ENCODE measurements around the gene MCTP2.

MCTP2 gene

GRCh38 chr15:94324835-94325767, 93.7 kb downstream of the MCTP2 start:
- no peak for TF ChIP-seq POLR2AphosphoS5 (IDR thresholded peaks at IDR 0.05; ENCODE audit: low read depth, low read length)
- TF ChIP-seq TAF1 (IDR thresholded peaks at IDR 0.05; ENCODE audit: borderline replicate concordance, insufficient read depth, low read length), result no peak
- TF ChIP-seq, protein P1, sequence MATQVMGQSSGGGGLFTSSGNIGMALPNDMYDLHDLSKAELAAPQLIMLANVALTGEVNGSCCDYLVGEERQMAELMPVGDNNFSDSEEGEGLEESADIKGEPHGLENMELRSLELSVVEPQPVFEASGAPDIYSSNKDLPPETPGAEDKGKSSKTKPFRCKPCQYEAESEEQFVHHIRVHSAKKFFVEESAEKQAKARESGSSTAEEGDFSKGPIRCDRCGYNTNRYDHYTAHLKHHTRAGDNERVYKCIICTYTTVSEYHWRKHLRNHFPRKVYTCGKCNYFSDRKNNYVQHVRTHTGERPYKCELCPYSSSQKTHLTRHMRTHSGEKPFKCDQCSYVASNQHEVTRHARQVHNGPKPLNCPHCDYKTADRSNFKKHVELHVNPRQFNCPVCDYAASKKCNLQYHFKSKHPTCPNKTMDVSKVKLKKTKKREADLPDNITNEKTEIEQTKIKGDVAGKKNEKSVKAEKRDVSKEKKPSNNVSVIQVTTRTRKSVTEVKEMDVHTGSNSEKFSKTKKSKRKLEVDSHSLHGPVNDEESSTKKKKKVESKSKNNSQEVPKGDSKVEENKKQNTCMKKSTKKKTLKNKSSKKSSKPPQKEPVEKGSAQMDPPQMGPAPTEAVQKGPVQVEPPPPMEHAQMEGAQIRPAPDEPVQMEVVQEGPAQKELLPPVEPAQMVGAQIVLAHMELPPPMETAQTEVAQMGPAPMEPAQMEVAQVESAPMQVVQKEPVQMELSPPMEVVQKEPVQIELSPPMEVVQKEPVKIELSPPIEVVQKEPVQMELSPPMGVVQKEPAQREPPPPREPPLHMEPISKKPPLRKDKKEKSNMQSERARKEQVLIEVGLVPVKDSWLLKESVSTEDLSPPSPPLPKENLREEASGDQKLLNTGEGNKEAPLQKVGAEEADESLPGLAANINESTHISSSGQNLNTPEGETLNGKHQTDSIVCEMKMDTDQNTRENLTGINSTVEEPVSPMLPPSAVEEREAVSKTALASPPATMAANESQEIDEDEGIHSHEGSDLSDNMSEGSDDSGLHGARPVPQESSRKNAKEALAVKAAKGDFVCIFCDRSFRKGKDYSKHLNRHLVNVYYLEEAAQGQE (IDR thresholded peaks at IDR 0.05; ENCODE audit: insufficient read depth in 1 of 2, low read depth in 2 of 2, low read length in 2 of 2), result no peak
- TF ChIP-seq SIN3A (IDR thresholded peaks at IDR 0.05; ENCODE audit: borderline replicate concordance, insufficient read depth, low read length), result no peak
- no peak for TF ChIP-seq FOXP2 (optimal IDR thresholded peaks at IDR 0.05; ENCODE audit: borderline replicate concordance, extremely low read depth, extremely low read length, insufficient read depth)

- TF ChIP-seq, protein P1 (IDR thresholded peaks at IDR 0.05; ENCODE audit: insufficient read depth in 1 of 2, low read depth in 2 of 2, low read length in 2 of 2), result no peak
- TF ChIP-seq POLR2AphosphoS5 (IDR thresholded peaks at IDR 0.05; ENCODE audit: low read depth, low read length), result no peak
Observed at GRCh38 chr15:94327356-94327936, 96.1 kb downstream of the MCTP2 start.

- no peak for TF ChIP-seq POLR2AphosphoS5 (IDR thresholded peaks at IDR 0.05; ENCODE audit: low read depth, low read length)
- no peak for TF ChIP-seq TAF1 (IDR thresholded peaks at IDR 0.05; ENCODE audit: borderline replicate concordance, insufficient read depth, low read length)
- TF ChIP-seq SIN3A (IDR thresholded peaks at IDR 0.05; ENCODE audit: borderline replicate concordance, insufficient read depth, low read length), result no peak
- no peak for TF ChIP-seq FOXP2 (optimal IDR thresholded peaks at IDR 0.05; ENCODE audit: borderline replicate concordance, extremely low read depth, extremely low read length, insufficient read depth)
- TF ChIP-seq, protein P1 (IDR thresholded peaks at IDR 0.05; ENCODE audit: insufficient read depth in 1 of 2, low read depth in 2 of 2, low read length in 2 of 2), result no peak
Observed at GRCh38 chr15:94331731-94332130, 100.4 kb downstream of the MCTP2 start.

DNA sequence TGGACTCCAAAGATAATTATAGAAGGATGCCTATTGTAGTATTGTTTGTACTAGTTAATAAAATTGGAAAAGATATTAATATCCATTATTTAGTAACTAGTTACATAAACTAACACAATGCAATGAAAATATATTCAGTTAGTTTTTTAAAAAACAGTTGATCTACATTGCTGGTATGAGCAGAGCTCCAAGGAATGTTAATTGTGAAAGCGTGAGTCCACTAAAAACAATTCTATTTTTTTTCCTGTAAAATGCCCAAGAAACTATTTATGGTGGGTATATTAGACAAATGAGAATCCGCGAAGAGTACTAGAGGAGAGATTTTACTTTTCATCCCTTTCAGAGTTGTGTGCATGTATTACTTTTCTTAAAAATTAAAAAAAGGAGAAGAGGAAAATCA, 104.3 kb downstream of the MCTP2 start:
- no peak for TF ChIP-seq FOXP2 (optimal IDR thresholded peaks at IDR 0.05; ENCODE audit: borderline replicate concordance, extremely low read depth, extremely low read length, insufficient read depth)
- TF ChIP-seq TAF1 (IDR thresholded peaks at IDR 0.05; ENCODE audit: borderline replicate concordance, insufficient read depth, low read length), result no peak
- TF ChIP-seq SIN3A (IDR thresholded peaks at IDR 0.05; ENCODE audit: borderline replicate concordance, insufficient read depth, low read length), result no peak
- no peak for TF ChIP-seq POLR2AphosphoS5 (IDR thresholded peaks at IDR 0.05; ENCODE audit: low read depth, low read length)
- TF ChIP-seq, protein P1 (IDR thresholded peaks at IDR 0.05; ENCODE audit: insufficient read depth in 1 of 2, low read depth in 2 of 2, low read length in 2 of 2), result no peak
